Measurements from ENCODE around the gene ARHGAP18. TPM values are rescaled to one million over a fixed set of nuclear protein-coding genes. Genes with fewer than 3 reads are reported as not detected.

Gene ARHGAP18
- total and polyA plus RNA-seq, 4 donors = 1.6 to 8.0 (median 3.0) TPM

DNA sequence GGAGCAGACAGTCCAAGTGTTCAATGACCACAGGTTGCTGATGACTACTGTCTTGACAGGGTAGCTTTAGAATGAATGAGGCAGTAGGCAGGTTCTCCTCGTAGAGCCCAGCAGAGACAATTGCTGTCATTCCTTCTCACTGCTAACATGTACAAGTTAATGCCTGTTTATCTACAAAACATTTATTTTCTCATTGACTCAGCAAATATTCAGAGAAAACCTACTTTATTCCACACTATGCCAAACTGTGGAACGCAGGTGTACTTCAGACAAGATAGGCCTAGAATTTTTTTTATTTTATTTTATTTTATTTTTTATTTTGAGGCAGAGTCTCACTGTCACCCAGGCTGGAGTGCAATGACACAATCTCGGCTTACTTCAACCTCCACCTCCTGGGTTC is 50.8 kb downstream of the ARHGAP18 start:
- no peak overlapping the region for H3K9ac ChIP-seq (ENCODE audit: low read depth in 1 of 2, low read length in 2 of 2)
- H3K27ac ChIP-seq (ENCODE audit: low read depth in 1 of 2, low read length in 2 of 2) = no peak overlapping the region

DNA sequence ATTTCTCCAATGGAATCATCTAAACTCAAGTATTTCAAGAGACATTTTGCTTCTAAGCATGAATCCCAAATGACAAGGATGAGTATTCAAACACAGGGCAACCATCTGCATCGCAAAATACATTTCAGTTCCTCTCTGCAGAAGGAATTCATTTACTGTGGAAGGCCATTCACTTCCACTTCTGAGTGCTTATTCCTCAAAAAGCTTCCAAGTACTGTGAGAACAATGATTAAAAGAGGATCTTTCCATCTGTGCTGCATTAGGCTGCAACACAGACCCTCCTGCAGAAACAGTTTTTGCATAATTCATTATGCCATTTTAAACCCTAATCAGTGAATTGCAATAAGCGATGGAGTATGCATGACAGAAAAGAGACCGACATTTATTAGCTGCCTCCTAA is 52.5 kb downstream of the ARHGAP18 start:
- H3K9me3 ChIP-seq (ENCODE audit: control insufficient read depth in 4 of 4, low read length in 3 of 4) = no peaks in the 10 kb centered on the region
- DNase-seq (ENCODE audit: low spot score) = no peak
- H3K27me3 ChIP-seq (ENCODE audit: control insufficient read depth in 4 of 4, insufficient read depth in 4 of 4, low read length in 3 of 4) = no peaks in the 10 kb centered on the region
- no peaks in the 10 kb centered on the region for H3K36me3 ChIP-seq (ENCODE audit: control insufficient read depth in 4 of 4, insufficient read depth in 3 of 4, low read depth in 1 of 4, low read length in 3 of 4)
- WGBS = 93% methylated on average over 3 of the region's 3 CpGs
- no peak overlapping the region for H3K27ac ChIP-seq (ENCODE audit: low read depth in 1 of 2, low read length in 2 of 2)
- no peak overlapping the region for H3K4me3 ChIP-seq (ENCODE audit: low read depth in 1 of 3, low read length in 3 of 3)
- H3K4me1 ChIP-seq (ENCODE audit: control insufficient read depth in 4 of 4, insufficient read depth in 4 of 4, low read length in 3 of 4) = peaks cover 0 to 7% (median 2%) of the 10 kb centered on the region in 4 donors
- TF ChIP-seq SP1 (IDR thresholded peaks at IDR 0.05) (no peak), REST (IDR thresholded peaks at IDR 0.05) (no peak), GABPA (IDR thresholded peaks at IDR 0.05 in 1 of 2, conservative IDR thresholded peaks at IDR 0.05 in 1 of 2) (no peak), YY1 (IDR thresholded peaks at IDR 0.05) (no peak), EGR1 (IDR thresholded peaks at IDR 0.05; ENCODE audit: low read depth in 2 of 2) (no peak), HNF4G (IDR thresholded peaks at IDR 0.05) (no peak)
- TF ChIP-seq, protein P1, sequence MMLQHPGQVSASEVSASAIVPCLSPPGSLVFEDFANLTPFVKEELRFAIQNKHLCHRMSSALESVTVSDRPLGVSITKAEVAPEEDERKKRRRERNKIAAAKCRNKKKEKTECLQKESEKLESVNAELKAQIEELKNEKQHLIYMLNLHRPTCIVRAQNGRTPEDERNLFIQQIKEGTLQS (IDR thresholded peaks at IDR 0.05) = no peak
- no peak overlapping the region for H3K9ac ChIP-seq (ENCODE audit: low read depth in 1 of 2, low read length in 2 of 2)

More for the DNA sequence above, 50.8 kb downstream of the ARHGAP18 start:
- Histone ChIP-seq H3K4me3 (ENCODE audit: low read depth in 1 of 3, low read length in 3 of 3) (no peak overlapping the region), H3K27me3 (ENCODE audit: control insufficient read depth in 4 of 4, insufficient read depth in 4 of 4, low read length in 3 of 4) (no peaks in the 10 kb centered on the region), H3K4me1 (ENCODE audit: control insufficient read depth in 4 of 4, insufficient read depth in 4 of 4, low read length in 3 of 4) (peaks cover 0 to 7% (median 2%) of the 10 kb centered on the region in 4 donors), H3K36me3 (ENCODE audit: control insufficient read depth in 4 of 4, insufficient read depth in 3 of 4, low read depth in 1 of 4, low read length in 3 of 4) (no peaks in the 10 kb centered on the region), H3K9me3 (ENCODE audit: control insufficient read depth in 4 of 4, low read length in 3 of 4) (no peaks in the 10 kb centered on the region)
- TF ChIP-seq FOXA1 (IDR thresholded peaks at IDR 0.05) (no peak), FOXA2 (IDR thresholded peaks at IDR 0.05) (no peak), NR2F2 (IDR thresholded peaks at IDR 0.05) (no peak), SP1 (IDR thresholded peaks at IDR 0.05) (no peak), JUND (IDR thresholded peaks at IDR 0.05) (no peak), TAF1 (conservative IDR thresholded peaks at IDR 0.05) (no peak), RXRA (IDR thresholded peaks at IDR 0.05) (no peak), REST (IDR thresholded peaks at IDR 0.05) (no peak), YY1 (IDR thresholded peaks at IDR 0.05) (no peak), HNF4G (IDR thresholded peaks at IDR 0.05) (no peak), GABPA (IDR thresholded peaks at IDR 0.05 in 1 of 2, conservative IDR thresholded peaks at IDR 0.05 in 1 of 2) (no peak), HNF4A (conservative IDR thresholded peaks at IDR 0.05) (no peak), EGR1 (IDR thresholded peaks at IDR 0.05; ENCODE audit: low read depth in 2 of 2) (no peak)
- WGBS = 96% methylated on average over 3 of the region's 3 CpGs
- DNase-seq (ENCODE audit: low spot score) = no peak

Data from liver (tissue), 9 donors.